GM18867 (cell line): ENCODE measurements around the gene ASPN.

Source experiments
- ATAC-seq: cut with Tn5 transposase; IDR thresholded peaks from one replicate; pipeline ENCODE4 v1.9.1; 2021; ENCODE audit warnings: mild to moderate bottlenecking, moderate library complexity; ENCODE audit not compliant: unreplicated experiment

The ASPN gene

DNA sequence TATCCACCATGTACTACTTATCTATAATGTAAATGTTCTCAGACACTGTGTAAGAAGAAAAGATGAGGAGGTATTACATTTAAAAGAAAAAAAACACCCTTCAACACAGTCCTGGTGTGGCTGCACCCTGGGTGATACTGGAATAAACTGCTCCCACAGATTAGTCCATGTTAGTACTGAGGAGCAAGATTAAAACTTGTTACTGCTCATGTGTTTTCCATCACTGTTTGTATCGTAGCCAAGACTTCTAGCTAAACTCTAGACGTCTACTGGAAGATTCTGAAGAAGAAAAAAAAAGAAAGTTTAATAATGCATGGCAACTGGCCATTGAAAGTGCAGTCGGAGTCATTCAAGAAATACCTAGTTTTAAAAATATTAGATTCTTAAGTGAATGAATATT, at the start of gene ASPN:
Gene ASPN, minus strand, starts transcription at position 178 of the 400 bp plus-strand sequence.
- no peak for ATAC-seq

DNA sequence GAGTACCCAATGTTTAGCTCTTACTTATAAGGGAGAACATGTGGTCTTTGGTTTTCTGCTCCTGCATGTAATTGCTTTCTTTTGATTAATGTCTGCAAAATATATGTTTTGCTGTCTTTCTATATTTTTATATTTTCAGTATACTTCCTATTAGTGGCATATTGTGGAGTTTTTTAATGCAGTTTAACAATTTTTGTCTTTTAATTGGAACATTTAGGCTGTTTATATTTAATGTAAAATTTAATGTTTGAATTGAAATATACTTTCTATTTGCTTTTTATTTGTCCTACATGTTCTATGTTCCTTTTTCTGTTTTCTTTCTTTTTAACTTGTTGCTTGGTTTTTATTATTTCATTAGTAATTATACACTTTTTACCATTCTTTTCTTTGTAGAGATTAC, 48.6 kb upstream of the ASPN start:
- no peak for ATAC-seq

DNA sequence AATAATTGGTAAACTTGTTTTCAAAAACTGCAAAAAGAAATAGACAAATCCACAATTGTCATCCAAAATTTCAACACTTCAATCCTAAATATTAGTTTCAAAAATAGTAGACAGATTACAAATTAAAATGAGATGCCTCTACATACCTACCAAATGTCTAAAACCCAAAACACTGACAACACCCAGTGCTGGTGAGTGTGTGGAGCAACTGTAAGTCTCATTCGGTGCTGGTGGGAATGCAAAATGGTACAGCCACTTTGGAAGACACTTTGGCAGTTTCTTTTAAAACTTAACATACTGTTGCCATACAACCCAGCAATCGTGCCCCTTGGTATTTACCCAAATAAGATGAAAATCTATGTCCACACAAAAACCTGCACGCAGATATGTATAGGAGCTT, 46.8 kb upstream of the ASPN start:
- no peak for ATAC-seq

DNA sequence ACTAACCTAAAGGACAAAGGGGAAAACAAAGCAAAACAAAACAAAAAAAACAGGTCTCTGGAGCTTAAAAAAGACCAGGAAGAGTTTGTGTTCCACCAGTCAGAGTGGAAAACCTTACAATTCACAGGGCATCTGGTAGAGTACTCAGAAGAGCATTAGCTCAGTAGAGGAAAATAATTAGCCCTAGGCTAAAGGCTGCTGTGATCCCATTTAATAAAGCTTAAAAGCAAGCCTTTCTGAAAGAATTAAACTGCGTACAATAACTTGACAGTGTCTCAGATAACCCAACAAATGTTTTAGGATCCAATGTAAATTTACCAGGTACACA, 46.2 kb upstream of the ASPN start:
- no peak for ATAC-seq

DNA sequence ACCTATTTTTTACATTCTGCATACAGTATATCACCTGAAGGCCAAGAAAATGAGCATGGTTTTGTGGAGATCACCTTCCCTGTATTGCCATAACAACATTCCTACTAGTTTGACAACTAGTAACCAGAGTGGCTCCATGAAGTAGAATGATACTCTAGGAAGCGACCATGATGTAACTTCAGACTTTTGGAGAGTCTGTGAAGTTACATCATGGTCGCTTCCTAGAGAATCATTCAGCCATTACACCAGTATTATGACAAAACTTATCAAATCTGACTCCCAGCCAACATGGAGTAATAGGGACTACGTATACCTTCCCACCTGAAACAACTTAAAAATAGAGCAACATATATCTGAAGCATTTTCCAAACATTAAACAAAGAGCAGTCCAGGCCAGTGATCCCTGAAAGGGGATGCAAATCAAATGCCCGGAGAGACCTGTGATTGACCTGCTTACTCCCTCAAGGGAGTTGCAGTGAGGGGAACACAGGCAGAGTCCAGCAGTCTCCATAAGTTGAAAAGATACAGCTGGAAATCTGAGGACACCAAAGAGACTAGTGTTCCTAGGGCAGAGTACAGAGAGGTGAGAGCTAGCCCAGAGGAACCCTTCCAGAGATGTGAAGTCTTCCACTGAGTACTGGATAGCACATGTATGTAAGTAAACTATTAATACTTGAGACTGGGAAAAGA, 45.7 kb upstream of the ASPN start:
- ATAC-seq: no peak

DNA sequence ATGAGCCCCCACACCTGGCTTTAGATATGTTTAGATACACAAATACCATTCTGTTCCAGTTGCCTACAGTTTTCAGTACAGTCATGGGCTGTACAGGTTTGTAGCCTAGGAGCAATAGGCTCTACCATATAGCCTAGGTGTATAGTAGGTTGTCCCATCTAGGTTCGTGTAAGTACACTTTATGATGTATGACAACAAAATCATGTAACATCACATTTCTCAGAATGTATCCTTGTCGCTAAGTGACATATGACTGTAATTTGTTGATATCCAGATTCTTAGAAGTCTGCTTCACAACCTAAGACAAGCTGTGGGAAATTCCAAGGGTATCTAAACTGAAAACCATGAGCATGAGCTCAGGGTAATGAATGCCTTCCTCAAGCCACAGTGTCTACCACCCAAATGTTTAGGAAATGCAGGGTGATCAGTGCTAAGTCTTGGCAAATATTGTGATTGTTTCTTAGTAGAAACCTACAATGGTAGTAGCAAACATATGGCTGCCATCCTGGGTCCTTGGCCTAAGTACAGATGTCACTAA, 45.1 kb upstream of the ASPN start:
- no peak for ATAC-seq

DNA sequence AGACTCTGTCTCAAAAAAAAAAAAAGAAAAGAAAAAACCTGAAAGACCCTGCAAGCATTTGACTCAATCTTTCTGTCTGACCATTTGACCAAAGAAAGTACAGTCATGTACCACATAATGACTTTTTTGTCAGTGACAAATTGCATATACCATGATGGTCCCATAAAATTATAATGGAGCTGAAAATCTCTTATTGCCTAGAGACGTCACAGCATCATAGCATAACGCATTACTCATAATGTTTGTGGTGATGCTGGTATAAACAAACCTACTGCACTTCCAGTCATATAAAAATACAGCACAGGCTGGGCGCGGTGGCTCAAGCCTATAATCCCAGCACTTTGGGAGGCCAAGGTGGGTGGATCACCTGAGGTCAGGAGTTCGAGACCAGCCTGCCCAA, 43.0 kb upstream of the ASPN start:
- ATAC-seq: no peak

DNA sequence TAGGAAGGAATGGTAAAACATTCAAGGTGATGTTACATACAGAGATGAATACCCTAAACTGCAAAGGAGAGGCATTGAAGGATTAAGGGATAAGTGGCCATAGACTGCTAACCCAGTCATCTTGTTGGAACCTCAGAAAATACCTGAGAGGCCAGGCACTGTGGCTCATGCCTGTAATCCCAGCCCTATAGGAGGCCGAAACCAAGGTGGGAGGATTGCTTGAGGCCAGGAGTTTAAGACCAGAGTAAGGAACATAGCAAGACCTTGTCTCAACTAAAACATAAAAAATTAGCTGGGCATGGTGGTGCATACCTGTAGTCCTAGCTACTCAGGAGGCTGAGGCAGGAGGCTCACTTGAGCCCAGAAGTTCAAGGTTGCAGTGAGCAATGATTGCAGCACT, 42.6 kb upstream of the ASPN start:
- ATAC-seq: no peak

DNA sequence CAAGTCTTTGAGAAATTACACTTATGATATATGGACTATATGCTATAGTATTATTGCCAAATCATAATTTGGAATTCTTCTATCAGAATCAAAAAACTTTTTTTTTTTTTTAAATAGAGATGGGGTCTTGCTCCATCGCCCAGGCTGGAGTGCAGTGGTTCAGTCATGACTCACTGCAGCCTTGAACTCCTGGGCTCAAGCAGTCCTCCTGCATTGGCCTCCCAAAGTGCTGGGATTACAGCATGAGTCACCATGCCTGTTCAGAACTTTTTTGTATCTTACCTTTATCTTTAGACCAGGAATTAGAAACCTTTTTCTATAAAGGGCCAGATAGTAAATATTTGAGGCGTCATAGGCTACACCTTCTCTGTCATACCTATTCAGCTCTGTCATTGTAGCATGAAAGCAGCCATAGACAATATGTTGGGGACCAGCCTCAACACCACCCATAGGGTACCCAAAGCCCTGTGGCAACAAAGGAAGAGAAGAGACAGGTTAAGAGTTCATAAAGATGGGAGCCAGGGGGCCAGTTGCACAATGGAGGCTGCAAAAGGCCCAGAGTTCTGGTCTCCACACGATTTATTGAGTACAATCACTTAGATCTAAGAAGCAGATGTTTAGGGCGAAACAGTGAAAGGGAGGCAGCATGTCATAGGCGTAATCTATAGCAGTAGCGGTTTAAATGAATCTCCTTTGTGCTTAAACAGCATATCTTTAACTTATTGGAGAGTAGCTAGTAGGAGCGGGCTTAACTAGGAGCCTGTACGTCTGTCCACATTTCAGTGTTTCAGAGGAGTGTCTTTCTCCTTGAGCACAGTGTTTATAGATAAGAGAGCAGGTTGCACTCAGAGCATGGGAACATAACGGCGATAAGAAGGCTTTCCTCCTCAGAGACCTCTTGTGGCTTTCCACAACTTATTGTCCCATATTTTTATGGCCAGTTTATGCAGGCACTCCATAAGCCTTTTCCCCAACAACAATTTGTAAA, 41.0 kb upstream of the ASPN start:
- no peak for ATAC-seq

DNA sequence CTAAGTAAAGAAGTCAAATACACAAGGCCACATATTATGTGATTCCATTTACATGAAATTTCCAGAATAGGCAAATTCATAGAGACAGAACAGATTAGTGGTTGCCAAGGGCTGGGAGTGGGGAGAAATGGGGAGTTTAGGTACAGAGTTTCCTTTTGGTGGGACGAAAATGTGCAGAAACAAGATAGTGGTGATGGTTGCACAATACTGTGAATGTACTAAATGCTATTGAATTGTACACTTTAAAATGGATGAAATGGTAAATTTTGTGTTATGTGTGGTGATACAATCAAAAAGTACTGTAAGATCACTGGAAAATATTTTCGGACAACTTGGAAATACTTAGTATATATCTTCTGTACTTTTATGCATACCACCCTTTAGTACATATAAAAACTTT, 38.5 kb upstream of the ASPN start:
- no peak for ATAC-seq

DNA sequence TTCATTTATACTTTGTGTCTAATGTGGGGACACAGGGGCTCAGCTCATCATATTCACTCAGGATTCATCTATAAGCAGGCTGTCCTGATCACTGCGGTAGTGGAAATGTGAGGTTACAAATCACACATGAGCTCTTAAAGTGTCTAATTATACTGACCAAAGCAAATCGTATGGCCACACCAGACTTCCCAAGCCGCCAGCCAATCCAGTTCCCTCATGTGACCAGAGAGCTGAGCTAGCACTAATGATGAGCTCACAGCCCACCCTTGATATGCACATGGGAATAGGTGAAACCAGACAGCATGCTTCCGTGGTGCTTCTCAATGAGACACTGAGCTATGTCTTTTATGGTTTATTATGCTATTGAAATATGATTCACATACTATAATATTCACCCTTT, 35.9 kb upstream of the ASPN start:
- ATAC-seq: no peak

DNA sequence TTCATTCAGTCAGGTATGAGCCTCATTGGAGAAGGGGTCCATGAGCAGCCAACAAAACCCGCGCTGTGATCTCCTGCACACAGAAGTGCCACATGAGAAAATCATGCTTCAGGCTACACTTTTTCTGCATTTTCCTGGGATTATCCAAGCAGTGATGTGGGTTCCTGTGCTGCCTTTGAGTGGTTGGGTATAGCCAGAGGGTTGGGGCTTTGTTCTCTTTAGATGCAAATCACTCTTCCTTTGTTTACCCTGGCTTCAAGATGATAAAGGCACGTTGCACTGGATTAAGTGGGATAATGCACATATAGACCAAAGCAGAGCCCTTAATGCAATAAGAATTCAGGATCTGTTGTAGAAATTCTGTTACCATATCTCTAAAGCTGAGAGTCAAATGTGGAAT, 34.7 kb upstream of the ASPN start:
- no peak for ATAC-seq

DNA sequence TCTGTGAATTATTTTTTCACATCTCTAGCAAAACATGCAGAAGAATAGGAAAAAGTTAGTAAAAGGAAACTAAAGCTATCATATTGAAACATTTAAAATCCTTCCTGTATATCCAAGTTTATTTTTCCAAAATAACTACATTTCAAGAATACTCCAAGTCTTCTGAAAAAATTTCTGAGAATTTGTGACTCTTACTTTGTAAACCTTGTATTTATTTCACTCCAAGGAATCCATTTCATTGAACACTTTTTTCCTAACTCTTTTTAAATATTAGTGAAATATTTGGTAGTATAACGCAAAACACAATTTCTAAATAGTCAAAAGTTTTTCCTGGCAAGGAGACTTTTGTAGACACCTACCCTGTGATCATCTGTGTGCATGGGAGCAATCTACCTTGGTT, 34.2 kb upstream of the ASPN start:
- no peak for ATAC-seq

DNA sequence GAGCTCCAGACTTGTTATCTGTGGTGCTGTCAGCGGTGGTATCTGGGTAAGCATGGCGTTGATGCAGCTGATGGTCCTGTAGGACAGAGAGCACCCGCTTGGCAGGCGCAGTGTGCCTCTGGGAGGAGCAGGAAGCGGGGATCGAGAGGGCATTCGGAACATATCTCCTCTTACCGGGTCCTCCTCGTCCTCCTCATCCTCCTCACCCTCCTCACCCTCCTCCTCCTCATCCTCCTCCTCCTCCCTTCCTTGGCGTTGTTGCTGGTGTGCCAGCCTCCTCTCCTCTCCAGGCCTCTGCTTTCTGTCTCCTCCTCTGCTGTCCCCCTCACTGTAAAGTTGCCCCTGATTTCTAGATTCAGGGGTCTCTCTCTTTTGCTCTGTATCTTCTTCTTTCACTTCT, 32.3 kb upstream of the ASPN start:
- ATAC-seq: no peak

DNA sequence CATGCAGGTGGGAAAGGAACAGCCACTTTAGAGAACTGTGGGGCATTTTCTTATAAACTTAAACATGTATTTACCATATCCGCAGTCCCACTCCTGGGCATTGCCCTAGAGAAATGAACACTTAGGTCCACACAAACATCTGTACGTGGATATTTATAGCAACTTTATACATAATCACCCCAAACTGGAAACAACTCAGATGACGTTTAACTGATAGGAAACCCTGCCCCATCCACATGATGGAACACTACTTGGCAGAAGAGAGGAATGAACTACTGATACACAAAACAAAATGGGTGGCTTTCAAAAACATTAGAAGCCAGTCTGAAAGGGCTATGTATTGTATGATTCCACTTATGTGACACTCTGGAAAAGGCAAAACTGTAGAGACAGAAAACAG, 31.0 kb upstream of the ASPN start:
- ATAC-seq: no peak

DNA sequence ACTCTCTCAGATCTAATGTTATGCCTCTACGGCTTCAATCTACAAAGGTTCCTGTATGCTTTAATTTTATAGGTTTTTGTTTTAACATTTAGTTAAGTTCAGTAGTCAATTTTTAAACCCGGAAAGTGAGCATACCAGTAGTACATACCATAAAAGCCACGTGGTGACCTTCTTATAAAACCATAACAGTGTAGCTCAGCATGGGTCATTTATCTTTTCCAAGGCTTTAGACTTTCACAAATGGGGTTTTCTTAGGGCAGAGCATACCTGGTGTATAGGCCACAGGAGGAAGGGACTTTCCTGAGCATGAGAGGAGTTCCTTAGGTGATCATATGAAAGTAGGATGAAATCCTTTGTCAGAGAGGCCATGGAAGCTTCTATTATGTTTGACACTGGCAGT, 30.3 kb upstream of the ASPN start:
- no peak for ATAC-seq

DNA sequence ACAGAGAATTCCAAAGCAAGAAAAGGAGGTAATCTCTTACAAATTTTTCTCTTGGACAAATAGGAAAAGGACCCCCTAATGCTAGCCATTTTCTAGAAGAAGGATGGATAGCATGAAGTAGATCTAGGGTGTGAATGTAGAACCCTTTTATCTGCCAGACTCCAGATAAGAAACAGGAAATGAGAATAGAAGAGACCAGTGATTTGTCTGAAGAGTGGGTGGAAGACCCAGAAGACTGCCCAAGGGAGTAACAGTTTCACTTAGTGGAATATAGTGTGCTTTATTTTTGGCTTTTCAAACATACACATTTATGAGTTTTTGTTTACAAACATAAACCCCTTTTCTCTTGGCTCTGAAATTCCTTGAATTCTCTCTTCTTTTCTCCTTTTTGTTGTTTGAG, 28.4 kb upstream of the ASPN start:
- ATAC-seq: no peak

DNA sequence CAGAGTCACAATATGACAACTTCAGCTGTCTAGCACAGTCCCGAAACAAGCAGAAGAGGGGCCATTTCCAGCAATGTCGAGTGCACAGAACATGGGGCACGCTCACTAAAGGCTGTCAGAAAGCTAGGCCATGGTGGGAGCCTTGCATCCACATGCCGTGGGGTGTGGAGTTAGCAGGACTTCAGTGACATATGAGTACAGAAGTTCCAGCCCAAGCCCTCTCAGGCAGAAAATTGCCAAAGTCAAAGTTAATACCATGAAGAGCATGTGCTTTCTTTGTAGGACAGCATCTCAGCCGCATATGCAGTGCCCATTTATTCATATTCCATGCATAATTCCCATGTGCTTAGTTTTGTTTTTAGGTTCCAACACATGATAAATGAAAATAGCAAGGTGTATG, 26.7 kb upstream of the ASPN start:
- no peak for ATAC-seq

DNA sequence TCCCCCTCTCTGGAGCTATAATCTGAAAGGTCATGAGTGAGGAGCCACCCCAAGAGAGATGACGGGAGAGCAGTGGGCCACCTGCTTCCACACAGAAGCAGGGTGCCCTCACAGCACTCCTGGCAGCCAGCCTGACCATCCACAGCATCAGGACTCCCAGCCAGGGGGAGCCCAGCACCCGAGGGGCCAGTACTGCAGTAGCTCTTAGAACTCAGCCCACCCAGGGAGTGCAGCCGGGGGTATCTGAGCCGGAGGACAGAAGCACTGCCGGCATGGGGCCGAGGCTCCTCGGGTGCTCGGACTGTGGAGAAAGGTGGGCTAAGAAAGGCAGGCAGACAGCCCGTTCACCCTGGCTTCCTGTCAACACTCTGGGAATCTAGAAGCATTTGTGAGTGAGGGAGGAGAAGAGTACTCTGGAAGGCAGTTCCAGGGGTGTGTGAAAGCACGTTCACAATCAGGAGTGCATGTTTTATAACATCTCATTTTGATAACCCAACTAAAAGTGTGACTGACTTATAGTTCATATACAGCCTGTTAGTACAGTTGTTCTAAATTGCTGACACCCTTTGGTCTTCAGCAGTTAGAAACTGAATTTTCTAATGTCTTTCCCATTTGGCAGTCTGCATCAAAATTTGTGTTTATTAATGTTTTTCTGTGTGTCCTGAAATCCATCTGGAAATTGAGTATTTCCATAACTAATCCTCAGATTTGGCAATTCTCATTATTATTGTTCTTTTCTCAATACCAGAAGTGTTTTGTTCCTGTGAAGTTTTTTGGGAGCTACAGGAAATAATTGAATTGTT, 25.9 kb upstream of the ASPN start:
- ATAC-seq: no peak

DNA sequence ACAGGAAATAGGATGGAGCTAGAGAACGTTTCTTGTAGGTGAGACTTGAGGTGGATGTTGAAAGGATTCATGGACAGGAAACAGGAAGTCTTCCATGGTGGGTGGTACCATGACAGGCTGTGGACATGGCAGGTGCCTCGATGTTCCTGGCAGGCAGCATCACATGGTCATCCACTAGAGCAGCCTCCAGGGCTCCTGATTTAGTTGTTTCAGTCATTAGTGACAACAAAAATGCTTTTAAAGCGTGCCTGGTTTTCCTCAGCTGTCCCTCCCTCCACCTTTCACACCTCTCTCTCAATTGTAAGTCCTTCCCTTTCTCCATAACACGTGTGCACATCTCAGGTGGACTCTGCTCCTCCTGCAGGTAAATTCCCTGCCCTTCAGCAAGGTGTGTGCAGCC, 25.2 kb upstream of the ASPN start:
- no peak for ATAC-seq

DNA sequence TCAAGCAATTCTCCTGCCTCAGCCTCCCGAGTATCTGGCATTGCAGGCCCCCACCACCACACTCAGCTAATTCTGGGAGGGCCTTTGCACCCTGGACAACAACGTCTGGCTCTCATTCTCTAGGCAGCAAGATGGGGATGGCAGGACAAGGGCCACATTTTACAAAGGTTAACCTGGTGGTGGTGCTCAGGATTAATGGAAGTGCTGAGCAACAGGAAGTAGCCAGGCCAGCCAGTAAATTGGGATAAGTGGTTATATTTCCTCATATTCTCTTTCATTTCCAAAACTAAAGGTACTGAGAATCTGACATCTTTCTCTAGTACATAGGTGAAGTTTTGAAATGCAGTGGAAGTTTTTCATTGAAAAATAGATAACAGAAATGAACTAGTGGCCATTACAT, 24.7 kb upstream of the ASPN start:
- ATAC-seq: no peak
